ENCODE measurements around the gene SLC8A1.

DNA sequence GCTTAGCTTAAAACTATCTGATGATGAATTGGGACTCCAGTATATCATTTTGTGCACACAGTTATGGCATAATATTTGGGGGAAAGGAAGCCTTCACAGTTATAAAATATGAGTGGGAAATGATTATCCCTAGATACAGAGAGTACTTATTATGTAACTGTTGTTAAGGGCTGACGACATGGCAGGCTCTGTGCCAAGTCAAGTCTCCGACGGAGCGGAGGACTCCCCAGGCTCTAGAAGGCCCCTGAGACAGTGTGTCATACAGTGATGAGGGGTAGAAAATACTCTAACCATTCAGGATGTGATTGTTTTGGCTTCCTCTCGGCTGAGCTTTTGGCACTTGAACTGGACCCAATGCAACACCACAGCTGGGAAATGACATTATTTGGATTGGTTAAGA lies 211.8 kb downstream of the SLC8A1 start:
- TF ChIP-seq, protein P1, sequence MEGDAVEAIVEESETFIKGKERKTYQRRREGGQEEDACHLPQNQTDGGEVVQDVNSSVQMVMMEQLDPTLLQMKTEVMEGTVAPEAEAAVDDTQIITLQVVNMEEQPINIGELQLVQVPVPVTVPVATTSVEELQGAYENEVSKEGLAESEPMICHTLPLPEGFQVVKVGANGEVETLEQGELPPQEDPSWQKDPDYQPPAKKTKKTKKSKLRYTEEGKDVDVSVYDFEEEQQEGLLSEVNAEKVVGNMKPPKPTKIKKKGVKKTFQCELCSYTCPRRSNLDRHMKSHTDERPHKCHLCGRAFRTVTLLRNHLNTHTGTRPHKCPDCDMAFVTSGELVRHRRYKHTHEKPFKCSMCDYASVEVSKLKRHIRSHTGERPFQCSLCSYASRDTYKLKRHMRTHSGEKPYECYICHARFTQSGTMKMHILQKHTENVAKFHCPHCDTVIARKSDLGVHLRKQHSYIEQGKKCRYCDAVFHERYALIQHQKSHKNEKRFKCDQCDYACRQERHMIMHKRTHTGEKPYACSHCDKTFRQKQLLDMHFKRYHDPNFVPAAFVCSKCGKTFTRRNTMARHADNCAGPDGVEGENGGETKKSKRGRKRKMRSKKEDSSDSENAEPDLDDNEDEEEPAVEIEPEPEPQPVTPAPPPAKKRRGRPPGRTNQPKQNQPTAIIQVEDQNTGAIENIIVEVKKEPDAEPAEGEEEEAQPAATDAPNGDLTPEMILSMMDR (IDR thresholded peaks at IDR 0.05), result no peak
- TF ChIP-seq EZH2 (IDR thresholded peaks at IDR 0.05; ENCODE audit: borderline replicate concordance, insufficient read depth, low read depth, low read length, poor library complexity, severe bottlenecking), result no peak

Data from B cell (primary cell).